Tibial nerve (tissue), 4 donors: ENCODE data around the gene MTFP1. TPM values are rescaled to one million over a fixed set of nuclear protein-coding genes. Genes with fewer than 3 reads are reported as not detected.
"Not testable (repeated sequence)": the region's sequence is repeated elsewhere in the genome, so short reads cannot be mapped to it uniquely, and the experiment has no call there.

Experiments
- DNase-seq, 2 donors: peaks; one replicate each; pipeline ENCODE4 v3.0.0-alpha.2; 2019; ENCODE audit warnings: low spot score in 2 of 2
- H3K27ac ChIP-seq, 4 donors: fragments of 200-600 bp; sonication (generic) in 3 of 4; one replicate each; pipeline ENCODE4 v1.5.1; 2017 to 2019; ENCODE audit warnings: mild to moderate bottlenecking in 1 of 4
- H3K27me3 ChIP-seq, 2 donors: fragments of 200-600 bp; sonication (generic) in 1 of 2; one replicate each; pipeline versions ENCODE4 v1.5.1 to v1.6.0; 2017 to 2019
- H3K36me3 ChIP-seq, 3 donors: fragments of 200-600 bp; sonication (generic); one replicate each; pipeline ENCODE4 v1.5.1; 2018 to 2019
- H3K4me1 ChIP-seq, 4 donors: fragments of 200-600 bp; sonication (generic) in 3 of 4; one replicate each; pipeline ENCODE4 v1.5.1; 2017 to 2019
- H3K4me3 ChIP-seq, 4 donors: fragments of 200-600 bp; sonication (generic) in 3 of 4; one replicate each; pipeline ENCODE4 v1.5.1; 2017 to 2019; ENCODE audit warnings: mild to moderate bottlenecking in 1 of 4, moderate library complexity in 1 of 4
- H3K9me3 ChIP-seq, 4 donors: fragments of 200-600 bp; sonication (generic) in 3 of 4; one replicate each; pipeline ENCODE4 v1.5.1; 2017 to 2019
- CTCF ChIP-seq, 5 experiments: fragments of 200-600 bp in 3 of 5; fragments of 450-650 bp in 2 of 5; sonication (generic) in 3 of 5; IDR thresholded peaks; one replicate each; pipeline ENCODE4 v1.5.1; 2016 to 2019; ENCODE audit warnings: antibody characterized with exemption in 5 of 5, mild to moderate bottlenecking in 3 of 5, moderate library complexity in 2 of 5
- EP300 ChIP-seq, 2 donors: sonication (generic); formaldehyde crosslinking; IDR thresholded peaks; one replicate each; pipeline ENCODE4 v1.6.1; 2017; ENCODE audit warnings: antibody characterized with exemption in 2 of 2, mild to moderate bottlenecking in 1 of 2
- POLR2A ChIP-seq, 2 donors: fragments of 450-650 bp; IDR thresholded peaks; one replicate each; pipeline ENCODE4 v1.6.1; 2017; ENCODE audit warnings: antibody characterized with exemption in 2 of 2, mild to moderate bottlenecking in 2 of 2, moderate library complexity in 2 of 2
- WGBS, 2 donors: methylation state at CpG; one replicate each; pipeline ENCODE4 v1.1.5; 2018; 5-methylcytosine and 5-hydroxymethylcytosine counted together
- total RNA-seq, 4 donors: library from RNA; depleted of rRNA; stranded (reverse); fragments of >200 nt; gene quantifications; one replicate each; pipeline ENCODE4 v1.1.0, GENCODE V29; 2016

The MTFP1 gene
- total RNA-seq, 4 donors from 2014 or later = 2.2 to 12.7 (median 7.3) TPM

- Histone ChIP-seq H3K27me3 (peaks cover 0 to 3% of the 10 kb centered on the region in 2 donors), H3K4me3 (no peak overlapping the region), H3K9me3 (no peaks in the 10 kb centered on the region), H3K4me1 (no peaks in the 10 kb centered on the region), H3K27ac (no peak overlapping the region), H3K36me3 (no peaks in the 10 kb centered on the region)
- TF ChIP-seq EP300 (IDR thresholded peaks at IDR 0.05) (no peak), CTCF (IDR thresholded peaks at IDR 0.05) (no peak), POLR2A (IDR thresholded peaks at IDR 0.05) (no peak)
- 44 to 45% methylated on average over 4 of the region's 4 CpGs for WGBS, 2 donors
- DNase-seq = no peak
Measured at GRCh38 chr22:30459181-30460052, 33.8 kb downstream of the MTFP1 start.

- WGBS, 2 donors = 79 to 83% methylated on average over 4 of the region's 4 CpGs
- Histone ChIP-seq H3K27ac (no peak overlapping the region), H3K9me3 (no peaks in the 10 kb centered on the region), H3K4me3 (no peak overlapping the region), H3K27me3 (peaks cover 0 to 3% of the 10 kb centered on the region in 2 donors), H3K36me3 (no peaks in the 10 kb centered on the region), H3K4me1 (no peaks in the 10 kb centered on the region)
- no peak for DNase-seq
- TF ChIP-seq POLR2A (IDR thresholded peaks at IDR 0.05) (no peak), EP300 (IDR thresholded peaks at IDR 0.05) (no peak), CTCF (IDR thresholded peaks at IDR 0.05) (no peak)
Measured at GRCh38 chr22:30460147-30460546, 34.6 kb downstream of the MTFP1 start.

- WGBS, 2 donors = 88 to 91% methylated on average over 5 to 6 of the region's 6 CpGs
- not testable (repeated sequence) for DNase-seq, H3K4me1 ChIP-seq, H3K27ac ChIP-seq, H3K36me3 ChIP-seq, H3K9me3 ChIP-seq, H3K4me3 ChIP-seq, H3K27me3 ChIP-seq
Measured at GRCh38 chr22:30460555-30460954, 35.0 kb downstream of the MTFP1 start.

- Histone ChIP-seq H3K27me3 (no peaks in the 10 kb centered on the region), H3K36me3 (no peaks in the 10 kb centered on the region), H3K4me3 (no peak overlapping the region), H3K27ac (no peak overlapping the region), H3K9me3 (no peaks in the 10 kb centered on the region), H3K4me1 (no peaks in the 10 kb centered on the region)
- DNase-seq = no peak
- WGBS, 2 donors = 45 to 46% methylated on average over 2 of the region's 2 CpGs
- TF ChIP-seq EP300 (IDR thresholded peaks at IDR 0.05) = no peak
- TF ChIP-seq CTCF (IDR thresholded peaks at IDR 0.05) = no peak
- TF ChIP-seq POLR2A (IDR thresholded peaks at IDR 0.05) = no peak
Measured at GRCh38 chr22:30469165-30469564, 43.6 kb downstream of the MTFP1 start.

GRCh38 chr22:30470655-30471054 is 45.1 kb downstream of the MTFP1 start:
- Histone ChIP-seq H3K4me1 (no peaks in the 10 kb centered on the region), H3K36me3 (no peaks in the 10 kb centered on the region), H3K27ac (no peak overlapping the region), H3K4me3 (no peak overlapping the region), H3K27me3 (no peaks in the 10 kb centered on the region), H3K9me3 (no peaks in the 10 kb centered on the region)
- DNase-seq = no peak
- TF ChIP-seq EP300 (IDR thresholded peaks at IDR 0.05) (no peak), CTCF (IDR thresholded peaks at IDR 0.05) (no peak), POLR2A (IDR thresholded peaks at IDR 0.05) (no peak)
- WGBS, 2 donors = 82 to 88% methylated on average over 2 of the region's 2 CpGs
